Thyroid gland (tissue), 4 donors: ENCODE data around the gene FER. TPM values are rescaled to one million over a fixed set of nuclear protein-coding genes. Genes with fewer than 3 reads are reported as not detected.
A peak's percentile ranks its signal among the peaks of the same experiment; 100 is the strongest.

Source experiments
- DNase-seq, 2 donors: peaks; one replicate each; pipeline ENCODE4 v3.0.0-alpha.2; 2019
- H3K27ac ChIP-seq, 3 donors: fragments of 200-600 bp; sonication (generic); 1 replicate in 2 of 3; 2 replicates in 1 of 3; pipeline ENCODE4 v1.5.1; 2016 to 2019; ENCODE audit warnings: mild to moderate bottlenecking in 1 of 3, moderate library complexity in 1 of 3
- H3K27me3 ChIP-seq: fragments of 200-600 bp; sonication (generic); one replicate; pipeline ENCODE4 v1.5.1; 2019
- H3K36me3 ChIP-seq, 2 donors: fragments of 200-600 bp; sonication (generic); one replicate each; pipeline ENCODE4 v1.5.1; 2016 to 2019
- H3K4me1 ChIP-seq, 2 donors: fragments of 200-600 bp; sonication (generic); one replicate each; pipeline ENCODE4 v1.5.1; 2017 to 2019
- H3K4me3 ChIP-seq, 3 donors: fragments of 200-600 bp; sonication (generic); replicated peaks in 1 of 3; 1 replicate in 2 of 3; 2 replicates in 1 of 3; pipeline ENCODE4 v1.5.1; 2016; ENCODE audit warnings: mild to moderate bottlenecking in 1 of 3
- H3K9me3 ChIP-seq: fragments of 200-600 bp; sonication (generic); one replicate; pipeline ENCODE4 v1.5.1; 2017
- CTCF ChIP-seq, 6 experiments: fragments of 200-600 bp in 3 of 6; fragments of 450-650 bp in 3 of 6; sonication (generic) in 3 of 6; IDR thresholded peaks; one replicate each; pipeline ENCODE4 v1.5.1; 2016 to 2019; ENCODE audit warnings: antibody characterized with exemption in 6 of 6, mild to moderate bottlenecking in 2 of 6, inconsistent platforms in 1 of 6, moderate library complexity in 1 of 6
- POLR2A ChIP-seq, 2 donors: fragments of 450-650 bp; IDR thresholded peaks; one replicate each; pipeline ENCODE4 v1.6.1; 2017; ENCODE audit warnings: antibody characterized with exemption in 2 of 2, mild to moderate bottlenecking in 2 of 2, moderate library complexity in 1 of 2
- WGBS, 2 donors: methylation state at CpG; one replicate each; pipeline ENCODE4 v1.1.5; 2017; 5-methylcytosine and 5-hydroxymethylcytosine counted together
- intact Hi-C: fragments of 100-400 bp; cut with DNase I; formaldehyde crosslinking; loops from one replicate; pipeline ENCODE4 v1.15.1; 2023
- total RNA-seq, 4 donors: library from RNA; depleted of rRNA; stranded (reverse); fragments of >200 nt; gene quantifications; one replicate each; pipeline ENCODE4 v1.2.3, GENCODE V29; 2016

The FER gene
- total RNA-seq, 4 donors from 2014 or later, result 38.8 to 79.1 (median 45.2) TPM

GRCh38 chr5:109100971-109101370 lies 353.3 kb downstream of the FER start:
- no peaks in the 10 kb centered on the region for H3K36me3 ChIP-seq
- no peak overlapping the region for H3K4me3 ChIP-seq
- TF ChIP-seq CTCF (IDR thresholded peaks at IDR 0.05) (no peak), POLR2A (IDR thresholded peaks at IDR 0.05) (no peak)
- intact Hi-C loops, result no loop called here
- H3K9me3 ChIP-seq, result no peaks in the 10 kb centered on the region
- H3K27ac ChIP-seq, result no peak overlapping the region
- no peaks in the 10 kb centered on the region for H3K27me3 ChIP-seq
- DNase-seq, result no peak
- 91% methylated on average over 2 of the region's 2 CpGs for WGBS, 2 donors
- H3K4me1 ChIP-seq, result peaks cover 3 to 13% of the 10 kb centered on the region in 2 donors

GRCh38 chr5:109102096-109102690 lies 354.5 kb downstream of the FER start:
- no peak for DNase-seq
- H3K4me3 ChIP-seq, result no peak overlapping the region
- peaks cover 6 to 13% of the 10 kb centered on the region in 2 donors for H3K4me1 ChIP-seq
- H3K36me3 ChIP-seq, result no peaks in the 10 kb centered on the region
- H3K27me3 ChIP-seq, result no peaks in the 10 kb centered on the region
- no peaks in the 10 kb centered on the region for H3K9me3 ChIP-seq
- WGBS, 2 donors, result 93 to 96% methylated on average over 4 of the region's 4 CpGs
- intact Hi-C loops, result no loop called here
- no peak overlapping the region for H3K27ac ChIP-seq
- TF ChIP-seq POLR2A (IDR thresholded peaks at IDR 0.05) (no peak), CTCF (IDR thresholded peaks at IDR 0.05) (no peak)

DNA sequence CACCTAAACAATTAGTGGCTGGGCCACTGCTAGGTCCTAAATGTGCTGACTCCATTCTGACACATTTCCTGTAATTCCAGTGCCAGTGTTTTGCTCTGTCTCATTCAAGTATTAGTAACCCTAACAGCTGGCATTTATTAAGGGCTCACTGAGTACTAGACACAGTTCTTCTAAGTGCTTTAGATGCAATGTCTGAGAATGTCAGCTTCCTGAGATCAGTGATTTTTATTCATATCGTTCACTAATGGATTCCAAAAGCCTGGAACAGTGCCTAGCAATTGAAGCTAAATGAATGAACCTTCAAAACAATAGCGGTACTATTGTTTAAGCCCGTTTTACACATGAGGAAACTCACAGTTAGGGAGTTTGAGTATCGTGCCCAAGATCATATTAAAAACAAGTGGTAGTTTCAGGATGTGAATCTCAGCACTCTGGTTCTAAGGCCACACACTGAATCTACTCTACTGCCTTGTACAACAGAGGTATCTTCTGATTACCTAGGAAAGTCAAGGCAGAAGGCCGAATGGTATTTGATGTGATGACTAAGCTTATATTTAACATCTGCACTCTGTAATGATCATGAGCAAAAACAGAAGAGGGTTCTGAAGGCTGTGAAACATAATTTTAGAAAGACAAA lies 358.1 kb downstream of the FER start:
- intact Hi-C loops, result no loop called here
- H3K4me1 ChIP-seq, result peaks cover 6% of the 10 kb centered on the region in 2 donors
- H3K4me3 ChIP-seq, result no peak overlapping the region

DNA sequence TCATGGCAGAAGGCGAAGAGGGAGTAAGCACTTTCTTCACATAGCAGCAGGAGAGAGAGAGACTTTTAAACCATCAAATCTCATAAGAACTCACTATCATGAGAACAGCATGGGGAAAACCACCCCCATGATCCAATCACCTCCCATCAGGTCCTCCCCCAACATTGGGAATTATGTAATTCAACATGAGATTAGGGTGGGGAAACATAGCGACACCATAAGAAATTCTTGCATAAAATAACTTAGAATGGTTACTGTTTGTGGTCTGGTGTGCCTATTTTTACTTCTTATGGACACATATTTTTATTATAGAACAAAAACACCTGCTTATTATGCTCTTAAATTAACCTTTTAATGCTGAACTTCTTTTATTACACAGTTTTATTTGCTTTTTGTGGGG lies 364.0 kb downstream of the FER start:
- DNase-seq, result no peak
- 94 to 95% methylated on average over 2 of the region's 2 CpGs for WGBS, 2 donors
- Histone ChIP-seq H3K4me1 (no peaks in the 10 kb centered on the region), H3K27ac (no peak overlapping the region), H3K36me3 (no peaks in the 10 kb centered on the region), H3K9me3 (no peaks in the 10 kb centered on the region), H3K27me3 (no peaks in the 10 kb centered on the region), H3K4me3 (no peak overlapping the region)
- intact Hi-C loops, result no loop called here
- no peak for TF ChIP-seq POLR2A (IDR thresholded peaks at IDR 0.05)
- no peak for TF ChIP-seq CTCF (IDR thresholded peaks at IDR 0.05)

More for the DNA sequence above, 358.1 kb downstream of the FER start:
- Histone ChIP-seq H3K9me3 (no peaks in the 10 kb centered on the region), H3K27me3 (no peaks in the 10 kb centered on the region), H3K36me3 (no peaks in the 10 kb centered on the region), H3K27ac (peak overlapping the region in 1 of 3 donors; percentile 32)
- WGBS, 2 donors, result 14 to 19% methylated on average over 5 of the region's 5 CpGs
- TF ChIP-seq POLR2A (IDR thresholded peaks at IDR 0.05), result no peak
- no peak for TF ChIP-seq CTCF (IDR thresholded peaks at IDR 0.05)
- DNase-seq, result no peak

DNA sequence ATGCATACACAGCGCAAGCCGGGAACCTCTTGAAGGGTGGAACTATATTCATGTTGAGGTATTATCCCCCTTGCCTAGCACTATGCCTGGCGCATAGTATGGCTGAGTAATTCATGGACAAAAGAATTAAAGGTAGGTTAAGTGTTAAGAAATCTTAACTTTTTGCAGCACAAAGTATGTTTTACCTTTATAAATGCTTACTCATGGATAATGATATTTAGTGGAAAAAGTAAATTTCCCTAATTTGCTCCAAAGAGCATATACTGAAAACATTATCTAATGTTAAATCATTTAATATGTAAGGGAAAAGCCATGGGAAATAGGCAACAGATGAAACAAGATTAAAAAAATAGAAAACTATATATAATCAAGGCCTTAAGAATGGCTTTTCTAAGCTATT lies 365.9 kb downstream of the FER start:
- H3K27me3 ChIP-seq, result no peaks in the 10 kb centered on the region
- no peak overlapping the region for H3K4me3 ChIP-seq
- DNase-seq, result no peak
- H3K36me3 ChIP-seq, result no peaks in the 10 kb centered on the region
- whole genome bisulfite sequencing, 2 donors, result 96 to 100% methylated on average over 3 of the region's 3 CpGs
- H3K27ac ChIP-seq, result no peak overlapping the region
- TF ChIP-seq CTCF (IDR thresholded peaks at IDR 0.05), result no peak
- no peak for TF ChIP-seq POLR2A (IDR thresholded peaks at IDR 0.05)
- no peaks in the 10 kb centered on the region for H3K9me3 ChIP-seq
- H3K4me1 ChIP-seq, result no peaks in the 10 kb centered on the region
- intact Hi-C loops, result no loop called here
